HepG2 (cell line): ENCODE data around the gene BACE1-AS.

Source experiments
- ATF1 ChIP-seq: IDR thresholded peaks from 2 replicates; pipeline ENCODE4 v1.6.1; 2016; ENCODE audit warnings: mild to moderate bottlenecking, control low read depth
- CTCF ChIP-seq: sonication (generic); formaldehyde crosslinking; IDR thresholded peaks from 2 replicates; pipeline ENCODE4 v1.5.0; 2020; ENCODE audit warnings: mild to moderate bottlenecking, missing genetic modification reagents, moderate library complexity
- DMAP1 ChIP-seq: IDR thresholded peaks from 2 replicates; pipeline ENCODE4 v1.6.1; 2016
- DR1 ChIP-seq: sonication (generic); formaldehyde crosslinking; IDR thresholded peaks from 2 replicates; pipeline ENCODE4 v1.8.0; 2021; ENCODE audit warnings: mild to moderate bottlenecking, missing genetic modification reagents, inconsistent platforms
- ELF4 ChIP-seq: sonication (generic); formaldehyde crosslinking; IDR thresholded peaks from 2 replicates; pipeline ENCODE4 v1.5.0; 2020; ENCODE audit warnings: missing genetic modification reagents, mild to moderate bottlenecking, moderate library complexity, borderline replicate concordance
- HBP1 ChIP-seq: IDR thresholded peaks from 2 replicates; pipeline ENCODE4 v1.6.1; 2016; ENCODE audit warnings: low read depth, control low read depth
- MYC ChIP-seq: sonication (generic); formaldehyde crosslinking; IDR thresholded peaks from 2 replicates; pipeline ENCODE4 v1.9.0; 2021; ENCODE audit warnings: missing genetic modification reagents, borderline replicate concordance
- NFRKB ChIP-seq: fragments of 450-650 bp; IDR thresholded peaks from 2 replicates; pipeline ENCODE4 v1.6.1; 2017
- POLR2A ChIP-seq, 2 experiments: IDR thresholded peaks; 2 replicates each; pipeline ENCODE4 v1.6.1; 2011; ENCODE audit warnings: low read depth in 2 of 2, low read length in 2 of 2, mild to moderate bottlenecking in 1 of 2, moderate library complexity in 1 of 2; ENCODE audit not compliant: insufficient read depth in 1 of 2
- RAD51 ChIP-seq: fragments of 450-650 bp; IDR thresholded peaks from 2 replicates; pipeline ENCODE4 v1.6.1; 2016; ENCODE audit warnings: borderline replicate concordance
- REST ChIP-seq, 2 experiments: IDR thresholded peaks; 2 replicates each; pipeline ENCODE4 v1.6.1; 2011 to 2012; ENCODE audit warnings: low read length in 2 of 2, borderline replicate concordance in 1 of 2, low read depth in 1 of 2, mild to moderate bottlenecking in 1 of 2, moderate library complexity in 1 of 2
- SMC3 ChIP-seq: IDR thresholded peaks from 2 replicates; pipeline ENCODE4 v1.6.1; 2011; ENCODE audit warnings: low read length, improper control_type of control experiment
- ZNF274 ChIP-seq: sonication (generic); formaldehyde crosslinking; IDR thresholded peaks from 2 replicates; pipeline ENCODE4 v1.5.1; 2020; ENCODE audit warnings: mild to moderate bottlenecking, missing genetic modification reagents
- ZNF326 ChIP-seq: sonication (generic); formaldehyde crosslinking; IDR thresholded peaks from 2 replicates; pipeline ENCODE4 v1.4.0; 2020; ENCODE audit warnings: missing genetic modification reagents, borderline replicate concordance

- no peak for TF ChIP-seq ATF1 (CRISPR knock-in tag)
- no peak for TF ChIP-seq CTCF
- no peak for TF ChIP-seq ZNF274
- TF ChIP-seq REST (IDR thresholded peaks at IDR 0.05; ENCODE audit: borderline replicate concordance in 1 of 2, low read depth in 1 of 2, low read length in 2 of 2), result no peak
- TF ChIP-seq HBP1 (CRISPR knock-in tag), result no peak
- no peak for TF ChIP-seq ELF4 (CRISPR knock-in tag)
- no peak for TF ChIP-seq SMC3
- TF ChIP-seq RAD51, result no peak
- TF ChIP-seq MYC (CRISPR knock-in tag), result no peak
- no peak for TF ChIP-seq POLR2A (IDR thresholded peaks at IDR 0.05; ENCODE audit: insufficient read depth in 1 of 2, low read depth in 2 of 2, low read length in 2 of 2)
- TF ChIP-seq DMAP1 (CRISPR knock-in tag), result no peak
- TF ChIP-seq NFRKB, result no peak
- no peak for TF ChIP-seq DR1 (CRISPR knock-in tag)
- TF ChIP-seq ZNF326, result no peak
Observed at GRCh38 chr11:117302228-117302627, 11.1 kb downstream of the BACE1-AS start.
